Adrenal gland (tissue), 12 donors: ENCODE data around the gene MYL3. TPM values are rescaled to one million over a fixed set of nuclear protein-coding genes. Genes with fewer than 3 reads are reported as not detected.

Experiments used
- DNase-seq, 7 donors: peaks; one replicate each; pipeline ENCODE4 v3.0.0-alpha.2; 2019 to 2020
- H3K27ac ChIP-seq, 5 donors: fragments of 200-600 bp; sonication (generic) in 4 of 5; 1 replicate in 3 of 5; 2 replicates in 2 of 5; pipeline versions ENCODE4 v1.5.1 to v1.8.0; 2016 to 2020; ENCODE audit warnings: mild to moderate bottlenecking in 1 of 5
- H3K27me3 ChIP-seq: fragments of 200-600 bp; 2 replicates; pipeline ENCODE4 v1.8.0; 2021
- H3K36me3 ChIP-seq, 2 donors: fragments of 200-600 bp; replicated peaks in 1 of 2; 1 replicate in 1 of 2; 2 replicates in 1 of 2; pipeline versions ENCODE4 v1.5.1 to v1.8.0; 2018 to 2022
- H3K4me1 ChIP-seq, 2 donors: fragments of 200-600 bp; replicated peaks in 1 of 2; 1 replicate in 1 of 2; 2 replicates in 1 of 2; pipeline versions ENCODE4 v1.5.1 to v1.8.0; 2018 to 2021
- H3K4me3 ChIP-seq, 4 donors: fragments of 200-600 bp; sonication (generic) in 3 of 4; one replicate each; pipeline ENCODE4 v1.5.1; 2016 to 2018
- H3K9me3 ChIP-seq, 3 donors: fragments of 200-600 bp; sonication (generic) in 1 of 3; replicated peaks in 1 of 3; 1 replicate in 2 of 3; 2 replicates in 1 of 3; pipeline versions ENCODE4 v1.5.1 to v1.8.0; 2016 to 2021
- POLR2A ChIP-seq, 2 donors: fragments of 450-650 bp; IDR thresholded peaks; one replicate each; pipeline ENCODE4 v1.6.1; 2017; ENCODE audit warnings: antibody characterized with exemption in 2 of 2, mild to moderate bottlenecking in 2 of 2, moderate library complexity in 1 of 2
- WGBS, 4 donors: extraction: QIAGEN DNeasy Blood & Tissue Kit in 2 of 4; methylation state at CpG; one replicate each; pipeline versions ENCODE4 v1.1.5 to v1.1.7; 2013 to 2017; 5-methylcytosine and 5-hydroxymethylcytosine counted together
- intact Hi-C, 2 donors: fragments of 100-400 bp; cut with DNase I; formaldehyde crosslinking; loops; one replicate each; pipeline versions ENCODE4 v1.14.1 to v1.15.0; 2022 to 2023
- polyA plus RNA-seq, 3 donors: library from polyadenylated mRNA; stranded (reverse); fragments of 200-250 nt in 2 of 3; fragments of 350-450 nt in 1 of 3; fragmentation: Illumina TruSeq in 1 of 3; extraction: RNeasy Lipid Tissue Mini Kit (QIAGEN cat#74804) in 1 of 3; gene quantifications; one replicate each; pipeline ENCODE4 v1.2.3, GENCODE V29; 2013 to 2014
- total RNA-seq, 9 donors: library from RNA; depleted of rRNA in 4 of 9; stranded (reverse); fragments of >200 nt in 4 of 9; fragments of 120-200 nt in 1 of 9; fragmentation: NEBNext Ultra II Directional in 1 of 9; extraction: Animal tissue kit (Norgen Biotek cat#: 25700) in 1 of 9; gene quantifications; one replicate each; pipeline versions ENCODE4 v1.1.0 to v1.2.4, GENCODE V29; 2013 to 2023
- TF ChIP-seq, protein P1 (sequence below), 6 experiments: fragments of 450-650 bp in 4 of 6; fragments of 200-600 bp in 2 of 6; sonication (generic) in 1 of 6; IDR thresholded peaks; 1 replicate in 5 of 6; 2 replicates in 1 of 6; pipeline versions ENCODE4 v1.5.1 to v1.8.0; 2016 to 2021; ENCODE audit warnings: antibody characterized with exemption in 6 of 6, mild to moderate bottlenecking in 2 of 6, moderate library complexity in 1 of 6
- donor health status: healthy with polysubstance abuse.
- donor health status: Bipolar disorder and iron deficiency.
- donor health status: DM: yes; HTN: yes; CAD: no.
- donor health status: DM: no; HTN: no; CAD: no.
- donor health status: DM: no; HTN: no; CAD: no.
- donor health status: DM: yes; HTN: yes; CAD: no.

MYL3 gene
- total and polyA plus RNA-seq, 12 donors, result 1.4 to 12.7 (median 4.6) TPM; not detected in 1

DNA sequence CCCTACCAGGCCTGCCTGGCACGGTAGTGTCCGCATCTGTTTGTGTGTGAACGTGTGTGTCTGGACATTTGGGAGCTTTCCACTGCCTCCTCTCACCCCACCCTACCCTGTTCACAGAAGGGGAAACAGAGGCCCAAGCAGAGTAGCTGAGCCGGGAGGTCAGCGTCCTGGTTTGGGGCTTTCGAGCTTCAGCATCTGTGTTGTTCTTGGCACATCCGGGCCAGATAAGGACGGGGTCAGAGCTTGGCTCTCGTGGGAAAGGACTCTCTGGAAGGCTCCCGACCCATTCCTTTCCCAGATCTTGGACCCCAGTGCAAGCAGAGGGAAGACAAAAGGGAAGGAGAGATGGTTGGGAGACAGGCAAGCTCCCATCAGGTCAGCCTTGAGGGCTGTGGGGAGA is 8.0 kb upstream of the MYL3 start:
- Histone ChIP-seq H3K4me3 (no peak overlapping the region), H3K27me3 (no peaks in the 10 kb centered on the region), H3K36me3 (no peaks in the 10 kb centered on the region), H3K4me1 (peaks cover 14 to 20% of the 10 kb centered on the region in 2 donors), H3K9me3 (no peaks in the 10 kb centered on the region), H3K27ac (peak overlapping the region in 1 of 5 donors; percentile 87)
- peak in 2 of 7 donors; percentile 23 to 40 for DNase-seq
- no peak for TF ChIP-seq POLR2A (IDR thresholded peaks at IDR 0.05)
- TF ChIP-seq, protein P1, sequence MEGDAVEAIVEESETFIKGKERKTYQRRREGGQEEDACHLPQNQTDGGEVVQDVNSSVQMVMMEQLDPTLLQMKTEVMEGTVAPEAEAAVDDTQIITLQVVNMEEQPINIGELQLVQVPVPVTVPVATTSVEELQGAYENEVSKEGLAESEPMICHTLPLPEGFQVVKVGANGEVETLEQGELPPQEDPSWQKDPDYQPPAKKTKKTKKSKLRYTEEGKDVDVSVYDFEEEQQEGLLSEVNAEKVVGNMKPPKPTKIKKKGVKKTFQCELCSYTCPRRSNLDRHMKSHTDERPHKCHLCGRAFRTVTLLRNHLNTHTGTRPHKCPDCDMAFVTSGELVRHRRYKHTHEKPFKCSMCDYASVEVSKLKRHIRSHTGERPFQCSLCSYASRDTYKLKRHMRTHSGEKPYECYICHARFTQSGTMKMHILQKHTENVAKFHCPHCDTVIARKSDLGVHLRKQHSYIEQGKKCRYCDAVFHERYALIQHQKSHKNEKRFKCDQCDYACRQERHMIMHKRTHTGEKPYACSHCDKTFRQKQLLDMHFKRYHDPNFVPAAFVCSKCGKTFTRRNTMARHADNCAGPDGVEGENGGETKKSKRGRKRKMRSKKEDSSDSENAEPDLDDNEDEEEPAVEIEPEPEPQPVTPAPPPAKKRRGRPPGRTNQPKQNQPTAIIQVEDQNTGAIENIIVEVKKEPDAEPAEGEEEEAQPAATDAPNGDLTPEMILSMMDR (IDR thresholded peaks at IDR 0.05), result no peak
- intact Hi-C loops, result no loop called here
- WGBS, 4 donors, result 53 to 70% (median 58%) methylated on average over 4 to 10 of the region's 10 CpGs

DNA sequence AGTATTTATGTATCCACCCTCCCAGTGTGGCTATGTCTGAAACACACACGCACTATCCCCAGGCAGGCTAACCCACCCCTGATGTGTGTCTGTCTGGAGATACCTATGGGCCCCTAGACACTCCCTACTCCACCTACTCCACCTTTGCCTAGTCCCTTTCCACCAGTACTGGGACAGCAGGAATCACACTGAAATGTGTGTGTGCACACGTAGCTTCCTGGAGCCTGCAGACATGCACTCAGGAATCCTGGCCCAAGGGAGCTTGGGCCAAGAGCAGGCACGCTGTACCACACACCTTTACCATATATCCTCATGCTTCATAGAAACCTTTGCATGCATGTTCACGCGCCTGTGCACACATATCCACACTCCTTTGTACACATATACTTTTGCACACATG is 7.4 kb upstream of the MYL3 start:
- 89 to 92% (median 90%) methylated on average over 5 of the region's 5 CpGs for WGBS, 4 donors
- Histone ChIP-seq H3K27me3 (no peaks in the 10 kb centered on the region), H3K9me3 (no peaks in the 10 kb centered on the region), H3K27ac (peak overlapping the region in 1 of 5 donors; percentile 87), H3K4me1 (peaks cover 14 to 20% of the 10 kb centered on the region in 2 donors), H3K4me3 (no peak overlapping the region), H3K36me3 (no peaks in the 10 kb centered on the region)
- intact Hi-C loops, result no loop called here
- DNase-seq, result no peak
- TF ChIP-seq, protein P1 (IDR thresholded peaks at IDR 0.05), result no peak
- TF ChIP-seq POLR2A (IDR thresholded peaks at IDR 0.05), result no peak

DNA sequence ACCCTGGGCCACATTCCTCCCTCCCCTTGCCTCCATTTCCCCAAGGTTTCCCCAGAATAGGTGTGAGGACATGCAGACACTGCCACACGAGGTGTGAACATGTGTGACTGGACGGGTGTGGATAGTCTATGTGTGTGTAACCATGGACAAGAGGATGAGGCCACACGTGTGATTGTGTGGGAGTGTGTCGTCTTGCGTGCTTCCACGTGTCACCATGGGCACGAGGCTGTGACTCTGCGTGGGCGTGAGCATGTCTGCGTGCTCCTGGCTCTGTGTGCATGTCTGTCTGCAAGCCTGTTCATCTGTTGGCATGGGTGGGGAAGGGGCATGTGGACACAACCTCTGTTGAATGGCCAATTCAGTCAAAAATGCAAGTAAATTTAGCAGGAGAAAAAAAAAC is 6.2 kb upstream of the MYL3 start:
- DNase-seq, result no peak
- Histone ChIP-seq H3K27me3 (no peaks in the 10 kb centered on the region), H3K4me1 (peaks cover 14 to 20% of the 10 kb centered on the region in 2 donors), H3K27ac (peak overlapping the region in 1 of 5 donors; percentile 87), H3K9me3 (no peaks in the 10 kb centered on the region), H3K4me3 (no peak overlapping the region), H3K36me3 (no peaks in the 10 kb centered on the region)
- WGBS, 4 donors, result 69 to 78% (median 70%) methylated on average over 7 to 10 of the region's 10 CpGs
- TF ChIP-seq, protein P1 (IDR thresholded peaks at IDR 0.05), result no peak
- no peak for TF ChIP-seq POLR2A (IDR thresholded peaks at IDR 0.05)
- intact Hi-C loops, result loop anchor here (5.0 to 10.0 kb wide), 2 partner anchors 38 to 165 kb away; partner anchors contain the start of gene TMIE (in 2 of the 2)

DNA sequence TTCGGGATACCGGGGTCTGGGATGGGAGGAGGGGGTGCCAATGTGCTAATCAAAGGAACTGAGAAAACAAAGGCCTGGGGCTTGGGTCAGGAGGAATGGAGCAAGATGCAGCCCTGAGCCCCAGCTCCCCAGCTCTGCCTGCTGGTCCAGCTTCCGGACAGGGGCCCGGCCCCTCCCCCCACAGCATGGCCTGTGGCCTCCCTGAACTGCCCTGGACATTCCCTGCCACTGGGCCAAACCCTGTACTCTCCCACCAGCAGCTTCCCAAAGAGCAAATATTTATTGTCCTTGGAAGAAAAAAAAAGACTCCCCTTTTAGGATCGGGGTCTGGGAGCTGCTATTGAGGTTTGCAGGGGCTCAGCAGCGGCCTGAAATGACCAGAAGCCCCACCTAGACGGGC is 5.7 kb upstream of the MYL3 start:
- peaks cover 14 to 20% of the 10 kb centered on the region in 2 donors for H3K4me1 ChIP-seq
- TF ChIP-seq, protein P1 (IDR thresholded peaks at IDR 0.05), result no peak
- no peak for TF ChIP-seq POLR2A (IDR thresholded peaks at IDR 0.05)
- no peaks in the 10 kb centered on the region for H3K27me3 ChIP-seq
- H3K4me3 ChIP-seq, result no peak overlapping the region
- intact Hi-C loops, result loop anchor here (5.0 to 10.0 kb wide), 2 partner anchors 38 to 164 kb away; partner anchors contain the start of gene TMIE (in 2 of the 2)
- no peak for DNase-seq
- WGBS, 4 donors, result 53 to 75% (median 72%) methylated on average over 7 of the region's 7 CpGs
- H3K9me3 ChIP-seq, result no peaks in the 10 kb centered on the region
- H3K27ac ChIP-seq, result peak overlapping the region in 1 of 5 donors; percentile 87
- no peaks in the 10 kb centered on the region for H3K36me3 ChIP-seq
